HG03097 (cell line): Measurements from ENCODE around the gene SCMH1.

ENCODE experiments used
- ATAC-seq: cut with Tn5 transposase; IDR thresholded peaks from one replicate; pipeline ENCODE4 v1.9.1; 2021; ENCODE audit not compliant: unreplicated experiment, low FRiP score

Gene SCMH1

GRCh38 chr1:41033272-41033671, 208.8 kb downstream of the SCMH1 start:
- no peak for ATAC-seq

GRCh38 chr1:41032147-41032546, 210.0 kb downstream of the SCMH1 start:
- no peak for ATAC-seq

GRCh38 chr1:41030872-41031616, 211.1 kb downstream of the SCMH1 start:
- ATAC-seq, result no peak

GRCh38 chr1:41028034-41028642, 214.0 kb downstream of the SCMH1 start:
- ATAC-seq, result no peak

- no peak for ATAC-seq
Measured at GRCh38 chr1:41025979-41026819, 215.9 kb downstream of the SCMH1 start.

GRCh38 chr1:41024953-41025352, 217.2 kb downstream of the SCMH1 start:
- ATAC-seq, result no peak

GRCh38 chr1:41023279-41023990, 218.7 kb downstream of the SCMH1 start:
- no peak for ATAC-seq

GRCh38 chr1:41022424-41022823, 219.7 kb downstream of the SCMH1 start:
- ATAC-seq, result no peak

- no peak for ATAC-seq
Measured at GRCh38 chr1:41021526-41022308, 220.4 kb downstream of the SCMH1 start, which contains the start of gene SLFNL1. SLFNL1 (minus strand) TSS chr1:41021725; CDS start chr1:41020660, 1,065 bp downstream.

- ATAC-seq, result no peak
Measured at GRCh38 chr1:41020654-41021053, 221.5 kb downstream of the SCMH1 start.

- ATAC-seq, result no peak
Measured at GRCh38 chr1:41020109-41020576, 222.0 kb downstream of the SCMH1 start.

- ATAC-seq, result no peak
Measured at GRCh38 chr1:41019353-41019745, 222.8 kb downstream of the SCMH1 start.

- ATAC-seq, result no peak
Measured at GRCh38 chr1:41018018-41018410, 224.1 kb downstream of the SCMH1 start.

- no peak for ATAC-seq
Measured at GRCh38 chr1:41017141-41018017, 224.7 kb downstream of the SCMH1 start.

GRCh38 chr1:41015897-41016470, 226.1 kb downstream of the SCMH1 start:
- ATAC-seq, result no peak

- ATAC-seq, result no peak
Measured at GRCh38 chr1:41015281-41015896, 226.7 kb downstream of the SCMH1 start.

GRCh38 chr1:41014871-41015270, 227.2 kb downstream of the SCMH1 start:
- ATAC-seq, result no peak

GRCh38 chr1:41013796-41014195, 228.3 kb downstream of the SCMH1 start:
- ATAC-seq, result no peak
